ELR (cell line): ENCODE results near the gene PTPRT.

Source experiments
- DNase-seq: peaks from one replicate; pipeline ENCODE4 v3.0.0-alpha.2; 2015; ENCODE audit warnings: low read depth

The PTPRT gene

GRCh38 chr20:42714298-42715141 lies 475.2 kb downstream of the PTPRT start:
- no peak for DNase-seq

GRCh38 chr20:42708266-42708665 lies 481.4 kb downstream of the PTPRT start:
- DNase-seq: no peak

- no peak for DNase-seq
Measured at GRCh38 chr20:42706759-42707158, 482.9 kb downstream of the PTPRT start.

GRCh38 chr20:42705550-42705949 lies 484.2 kb downstream of the PTPRT start:
- no peak for DNase-seq

GRCh38 chr20:42703744-42704143 lies 486.0 kb downstream of the PTPRT start:
- no peak for DNase-seq

- no peak for DNase-seq
Measured at GRCh38 chr20:42701948-42702347, 487.8 kb downstream of the PTPRT start.

GRCh38 chr20:42700372-42700771 lies 489.3 kb downstream of the PTPRT start:
- no peak for DNase-seq

- no peak for DNase-seq
Measured at GRCh38 chr20:42697962-42698361, 491.7 kb downstream of the PTPRT start.

GRCh38 chr20:42690842-42691437 lies 498.8 kb downstream of the PTPRT start:
- no peak for DNase-seq

GRCh38 chr20:42688576-42688975 lies 501.1 kb downstream of the PTPRT start:
- DNase-seq: no peak

- no peak for DNase-seq
Measured at GRCh38 chr20:42686057-42686456, 503.6 kb downstream of the PTPRT start.

- no peak for DNase-seq
Measured at GRCh38 chr20:42678895-42679294, 510.8 kb downstream of the PTPRT start.

- no peak for DNase-seq
Measured at GRCh38 chr20:42656130-42656529, 533.6 kb downstream of the PTPRT start.

- DNase-seq: no peak
Measured at GRCh38 chr20:42652266-42652665, 537.4 kb downstream of the PTPRT start.

GRCh38 chr20:42650191-42650746 lies 539.4 kb downstream of the PTPRT start:
- DNase-seq: no peak

- no peak for DNase-seq
Measured at GRCh38 chr20:42649748-42650147, 540.0 kb downstream of the PTPRT start.

- no peak for DNase-seq
Measured at GRCh38 chr20:42646250-42646649, 543.5 kb downstream of the PTPRT start.

GRCh38 chr20:42641886-42642285 lies 547.8 kb downstream of the PTPRT start:
- DNase-seq: no peak

GRCh38 chr20:42639140-42639539 lies 550.6 kb downstream of the PTPRT start:
- no peak for DNase-seq

- DNase-seq: no peak
Measured at GRCh38 chr20:42635699-42636411, 553.9 kb downstream of the PTPRT start.

GRCh38 chr20:42634156-42634555 lies 555.5 kb downstream of the PTPRT start:
- no peak for DNase-seq

- DNase-seq: no peak
Measured at GRCh38 chr20:42628683-42629082, 561.0 kb downstream of the PTPRT start.

- no peak for DNase-seq
Measured at GRCh38 chr20:42613076-42613475, 576.6 kb downstream of the PTPRT start.
